Rectal smooth muscle tissue (tissue), 1 donor: ENCODE results near the gene GGT7.
"Not testable (repeated sequence)": the region's sequence is repeated elsewhere in the genome, so short reads cannot be mapped to it uniquely, and the experiment has no call there.

ENCODE experiments used
- H3K27ac ChIP-seq: one replicate; pipeline ENCODE4 v1.7.0; 2013; ENCODE audit warnings: low read depth, low read length, inconsistent platforms
- H3K27me3 ChIP-seq: one replicate; pipeline ENCODE4 v1.7.0; 2013; ENCODE audit warnings: low read length; ENCODE audit not compliant: control insufficient read depth, insufficient read depth
- H3K36me3 ChIP-seq: one replicate; pipeline ENCODE4 v1.7.0; 2013; ENCODE audit warnings: low read length; ENCODE audit not compliant: control insufficient read depth, insufficient read depth
- H3K4me1 ChIP-seq: one replicate; pipeline ENCODE4 v1.7.0; 2013; ENCODE audit warnings: low read length; ENCODE audit not compliant: control insufficient read depth, insufficient read depth
- H3K4me3 ChIP-seq: one replicate; pipeline ENCODE4 v1.7.0; 2013; ENCODE audit warnings: low read length
- H3K9ac ChIP-seq: one replicate; pipeline ENCODE4 v1.7.0; 2013; ENCODE audit warnings: low read length

Gene GGT7, protein sequence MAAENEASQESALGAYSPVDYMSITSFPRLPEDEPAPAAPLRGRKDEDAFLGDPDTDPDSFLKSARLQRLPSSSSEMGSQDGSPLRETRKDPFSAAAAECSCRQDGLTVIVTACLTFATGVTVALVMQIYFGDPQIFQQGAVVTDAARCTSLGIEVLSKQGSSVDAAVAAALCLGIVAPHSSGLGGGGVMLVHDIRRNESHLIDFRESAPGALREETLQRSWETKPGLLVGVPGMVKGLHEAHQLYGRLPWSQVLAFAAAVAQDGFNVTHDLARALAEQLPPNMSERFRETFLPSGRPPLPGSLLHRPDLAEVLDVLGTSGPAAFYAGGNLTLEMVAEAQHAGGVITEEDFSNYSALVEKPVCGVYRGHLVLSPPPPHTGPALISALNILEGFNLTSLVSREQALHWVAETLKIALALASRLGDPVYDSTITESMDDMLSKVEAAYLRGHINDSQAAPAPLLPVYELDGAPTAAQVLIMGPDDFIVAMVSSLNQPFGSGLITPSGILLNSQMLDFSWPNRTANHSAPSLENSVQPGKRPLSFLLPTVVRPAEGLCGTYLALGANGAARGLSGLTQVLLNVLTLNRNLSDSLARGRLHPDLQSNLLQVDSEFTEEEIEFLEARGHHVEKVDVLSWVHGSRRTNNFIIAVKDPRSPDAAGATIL

GRCh38 chr20:34872622-34873224 lies at the start of gene GGT7:
GGT7 (minus strand) TSS chr20:34872856; CDS start chr20:34872815, 41 bp downstream.
- Histone ChIP-seq H3K4me3 (peak within 1 kb of the TSS; percentile 85), H3K9ac (no peak within 1 kb of the TSS), H3K4me1 (peaks cover 15% of the 10 kb centered on the region), H3K27me3 (no peaks in the 10 kb centered on the region), H3K36me3 (no peaks in the 10 kb centered on the region), H3K27ac (no peak within 1 kb of the TSS)

- no peak overlapping the region for H3K9ac ChIP-seq
- no peaks in the 10 kb centered on the region for H3K27me3 ChIP-seq
- no peaks in the 10 kb centered on the region for H3K4me1 ChIP-seq
- no peak overlapping the region for H3K27ac ChIP-seq
- H3K4me3 ChIP-seq, result no peak overlapping the region
- H3K36me3 ChIP-seq, result peaks cover 39% of the 10 kb centered on the region
These were observed 48.8 kb upstream of the GGT7 start for GRCh38 chr20:34921436-34921835.

- Histone ChIP-seq H3K9ac (no peak overlapping the region), H3K4me1 (no peaks in the 10 kb centered on the region), H3K27ac (no peak overlapping the region), H3K36me3 (peaks cover 27% of the 10 kb centered on the region), H3K27me3 (no peaks in the 10 kb centered on the region), H3K4me3 (no peak overlapping the region)
These were observed 47.4 kb upstream of the GGT7 start for GRCh38 chr20:34920055-34920454.

DNA sequence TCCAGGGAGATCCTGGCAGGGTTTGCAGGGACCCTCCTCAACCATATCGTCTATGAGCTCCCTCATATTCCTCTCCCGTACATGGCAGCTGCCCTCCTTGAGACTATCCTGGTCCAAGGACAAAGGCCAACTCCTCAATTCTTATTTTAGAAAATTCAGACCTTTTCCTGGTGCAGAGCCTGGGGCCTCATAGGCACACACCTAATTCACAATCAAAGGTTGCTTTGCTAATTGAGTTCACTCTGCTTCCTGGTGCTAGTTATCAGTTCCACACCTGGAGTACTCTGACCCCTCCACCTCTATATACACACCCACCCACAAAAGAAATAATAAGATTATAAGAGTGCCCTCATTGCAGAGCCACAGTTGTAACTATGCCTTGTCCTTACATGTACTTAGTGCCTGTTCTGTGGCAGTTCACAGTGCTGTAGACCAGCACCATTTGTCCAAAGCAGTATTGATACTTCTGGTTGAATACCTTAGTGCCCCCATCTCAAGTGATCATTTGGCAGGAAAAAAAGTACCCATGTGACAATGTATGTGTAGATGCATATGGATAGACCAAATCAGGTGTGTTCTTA lies 44.2 kb upstream of the GGT7 start:
- H3K27ac ChIP-seq, result no peak overlapping the region
- H3K27me3 ChIP-seq, result no peaks in the 10 kb centered on the region
- peaks cover 31% of the 10 kb centered on the region for H3K36me3 ChIP-seq
- H3K9ac ChIP-seq, result no peak overlapping the region
- no peaks in the 10 kb centered on the region for H3K4me1 ChIP-seq
- no peak overlapping the region for H3K4me3 ChIP-seq

GRCh38 chr20:34915749-34916455 lies 43.2 kb upstream of the GGT7 start:
- Histone ChIP-seq H3K9ac (no peak overlapping the region), H3K27ac (no peak overlapping the region), H3K36me3 (peaks cover 25% of the 10 kb centered on the region)

GRCh38 chr20:34915131-34915530 lies 42.5 kb upstream of the GGT7 start:
- Histone ChIP-seq H3K36me3 (peaks cover 19% of the 10 kb centered on the region), H3K27me3 (no peaks in the 10 kb centered on the region), H3K27ac (no peak overlapping the region), H3K4me1 (no peaks in the 10 kb centered on the region), H3K4me3 (no peak overlapping the region), H3K9ac (no peak overlapping the region)

More at GRCh38 chr20:34915749-34916455, 43.2 kb upstream of the GGT7 start:
- Histone ChIP-seq H3K4me1 (no peaks in the 10 kb centered on the region), H3K4me3 (no peak overlapping the region), H3K27me3 (no peaks in the 10 kb centered on the region)

GRCh38 chr20:34907616-34908469 lies 35.2 kb upstream of the GGT7 start:
- peaks cover 5% of the 10 kb centered on the region for H3K4me1 ChIP-seq
- no peaks in the 10 kb centered on the region for H3K27me3 ChIP-seq
- no peak overlapping the region for H3K9ac ChIP-seq
- H3K36me3 ChIP-seq, result no peaks in the 10 kb centered on the region
- peak overlapping the region; percentile 15 for H3K27ac ChIP-seq
- no peak overlapping the region for H3K4me3 ChIP-seq

DNA sequence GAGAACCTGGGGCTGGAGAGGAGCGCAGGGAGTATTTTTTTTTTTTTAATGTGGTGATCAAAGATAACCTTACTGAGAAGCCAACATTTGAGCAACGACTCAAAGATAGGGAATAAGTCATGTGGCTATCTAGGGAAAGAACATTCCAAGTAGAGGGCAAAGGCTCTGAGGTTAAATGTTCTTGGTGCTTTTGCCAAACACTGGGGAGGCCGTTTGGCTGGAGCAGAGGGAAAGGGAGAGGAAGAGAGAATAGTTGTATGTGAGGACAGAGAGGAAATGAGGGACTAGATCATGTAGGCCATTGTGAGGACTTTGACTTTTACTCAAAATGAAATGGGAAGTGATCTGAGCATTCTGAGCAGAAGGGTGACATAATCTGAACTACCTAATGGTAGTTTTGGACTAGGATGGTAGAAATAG lies 31.6 kb upstream of the GGT7 start:
- Histone ChIP-seq H3K27ac (no peak overlapping the region), H3K4me3 (no peak overlapping the region), H3K36me3 (no peaks in the 10 kb centered on the region), H3K27me3 (no peaks in the 10 kb centered on the region), H3K4me1 (peaks cover 5% of the 10 kb centered on the region), H3K9ac (no peak overlapping the region)

GRCh38 chr20:34898731-34899130 lies 26.1 kb upstream of the GGT7 start:
- not testable (repeated sequence) for H3K27ac ChIP-seq, H3K9ac ChIP-seq, H3K27me3 ChIP-seq, H3K36me3 ChIP-seq, H3K4me1 ChIP-seq, H3K4me3 ChIP-seq

GRCh38 chr20:34898129-34898528 lies 25.5 kb upstream of the GGT7 start:
- not testable (repeated sequence) for H3K4me1 ChIP-seq, H3K36me3 ChIP-seq, H3K27me3 ChIP-seq, H3K4me3 ChIP-seq, H3K9ac ChIP-seq, H3K27ac ChIP-seq

- no peaks in the 10 kb centered on the region for H3K27me3 ChIP-seq
- H3K4me3 ChIP-seq, result no peak overlapping the region
- H3K36me3 ChIP-seq, result no peaks in the 10 kb centered on the region
- H3K9ac ChIP-seq, result no peak overlapping the region
- H3K4me1 ChIP-seq, result peaks cover 4% of the 10 kb centered on the region
- no peak overlapping the region for H3K27ac ChIP-seq
These were observed 23.5 kb upstream of the GGT7 start for GRCh38 chr20:34896086-34896621.
